Ectodermal cell (in vitro differentiated cells): Measurements from ENCODE around the gene UBE4A.

Source experiments
- H3K27ac ChIP-seq: 2 replicates; pipeline ENCODE4 v1.7.0; 2013; ENCODE audit warnings: mild to moderate bottlenecking, low read depth, low read length; ENCODE audit not compliant: insufficient read depth, poor library complexity, severe bottlenecking
- H3K27me3 ChIP-seq: 2 replicates; pipeline ENCODE4 v1.7.0; 2013; ENCODE audit warnings: mild to moderate bottlenecking, low read length; ENCODE audit not compliant: insufficient read depth, control insufficient read depth, poor library complexity, severe bottlenecking
- H3K36me3 ChIP-seq: one replicate; pipeline ENCODE4 v1.7.0; 2013; ENCODE audit warnings: low read length; ENCODE audit not compliant: control insufficient read depth, insufficient read depth
- H3K4me1 ChIP-seq: one replicate; pipeline ENCODE4 v1.7.0; 2013; ENCODE audit warnings: low read length; ENCODE audit not compliant: control insufficient read depth, insufficient read depth
- H3K4me3 ChIP-seq: 2 replicates; pipeline ENCODE4 v1.7.0; 2013; ENCODE audit warnings: low read depth, low read length, control low read depth; ENCODE audit not compliant: insufficient read depth
- H3K9me3 ChIP-seq: 2 replicates; pipeline ENCODE4 v1.7.0; 2013; ENCODE audit warnings: mild to moderate bottlenecking, low read length, moderate library complexity; ENCODE audit not compliant: control insufficient read depth
- WGBS, 2 experiments: methylation state at CpG; one replicate each; pipeline ENCODE4 v1.1.7; 2013; ENCODE audit warnings: missing lambda C conversion rate in 2 of 2; 5-methylcytosine and 5-hydroxymethylcytosine counted together

UBE4A gene

DNA sequence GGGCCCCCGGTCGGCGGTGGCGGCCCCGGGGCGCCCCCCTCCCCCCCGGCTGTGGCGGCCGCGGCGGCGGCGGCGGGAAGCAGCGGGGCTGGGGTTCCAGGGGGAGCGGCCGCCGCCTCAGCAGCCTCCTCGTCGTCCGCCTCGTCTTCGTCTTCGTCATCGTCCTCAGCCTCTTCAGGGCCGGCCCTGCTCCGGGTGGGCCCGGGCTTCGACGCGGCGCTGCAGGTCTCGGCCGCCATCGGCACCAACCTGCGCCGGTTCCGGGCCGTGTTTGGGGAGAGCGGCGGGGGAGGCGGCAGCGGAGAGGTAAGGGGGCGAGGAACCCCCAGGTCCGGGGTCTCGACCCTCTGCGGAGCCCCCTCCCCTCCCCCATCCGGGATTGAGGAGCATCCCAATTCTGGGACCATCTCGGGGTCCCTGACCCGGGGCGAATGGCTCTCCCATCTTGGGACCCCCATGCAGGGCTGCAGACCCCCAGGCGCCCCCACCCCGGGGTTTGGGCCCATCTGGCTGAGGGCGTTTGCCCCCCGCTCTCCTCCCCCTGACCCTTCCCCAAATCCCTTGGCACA lies 77.3 kb downstream of the UBE4A start:
- Histone ChIP-seq H3K27ac (peak overlapping the region; percentile 96), H3K4me1 (peaks cover 29% of the 10 kb centered on the region), H3K27me3 (peaks cover 6% of the 10 kb centered on the region), H3K4me3 (peak overlapping the region; percentile 73), H3K9me3 (no peaks in the 10 kb centered on the region), H3K36me3 (no peaks in the 10 kb centered on the region)
- WGBS, 2 experiments, result 0% methylated on average over 55 of the region's 55 CpGs

DNA sequence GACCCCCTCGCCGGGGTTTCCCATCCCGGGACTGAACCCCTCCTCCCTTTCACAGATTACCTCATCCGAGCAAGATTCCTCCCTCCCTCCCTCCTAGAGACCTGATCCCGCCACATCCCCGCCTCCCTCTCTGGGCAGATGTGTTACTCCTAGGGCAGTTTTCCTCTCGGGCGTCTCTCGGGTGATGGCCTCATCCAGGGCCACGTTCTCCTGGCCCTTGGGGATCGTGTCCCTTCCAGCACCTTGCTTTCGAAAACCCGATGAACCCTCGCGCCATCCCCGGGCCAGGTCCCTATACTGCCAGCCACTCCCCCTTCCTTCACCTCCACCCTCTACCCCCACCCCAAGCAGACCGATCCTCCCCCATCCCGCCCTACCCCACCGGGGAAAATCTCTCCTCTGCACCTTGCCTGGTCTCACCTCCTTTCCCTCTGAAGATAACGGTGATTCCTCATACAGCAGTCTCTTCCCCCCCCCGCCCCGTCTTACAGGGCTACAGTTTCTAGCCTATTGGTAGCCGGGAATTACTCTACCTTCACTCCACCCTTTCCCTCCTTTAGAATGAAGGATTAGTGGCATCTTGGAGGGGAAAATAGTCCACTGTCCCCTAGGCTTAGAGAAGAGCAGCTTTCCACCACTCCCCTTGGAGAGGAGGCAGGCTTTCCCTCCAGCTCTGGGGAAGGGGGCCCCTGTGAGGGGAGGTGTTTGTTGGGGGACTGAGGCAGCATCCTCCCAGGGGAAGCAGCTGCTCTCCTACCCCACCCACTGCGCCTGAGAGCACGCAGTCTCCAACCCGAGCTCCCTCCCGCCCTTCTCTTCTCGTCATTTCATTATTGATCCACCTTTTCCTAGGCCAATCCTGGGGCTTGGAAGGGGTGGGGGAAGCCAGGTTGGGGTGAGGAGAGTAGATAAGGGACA lies 78.1 kb downstream of the UBE4A start:
- Histone ChIP-seq H3K27ac (peak overlapping the region; percentile 65), H3K9me3 (no peaks in the 10 kb centered on the region), H3K4me3 (peak overlapping the region; percentile 73), H3K36me3 (no peaks in the 10 kb centered on the region), H3K27me3 (peaks cover 6% of the 10 kb centered on the region), H3K4me1 (peaks cover 32% of the 10 kb centered on the region)
- 0% methylated on average over 24 to 28 of the region's 28 CpGs for WGBS, 2 experiments

DNA sequence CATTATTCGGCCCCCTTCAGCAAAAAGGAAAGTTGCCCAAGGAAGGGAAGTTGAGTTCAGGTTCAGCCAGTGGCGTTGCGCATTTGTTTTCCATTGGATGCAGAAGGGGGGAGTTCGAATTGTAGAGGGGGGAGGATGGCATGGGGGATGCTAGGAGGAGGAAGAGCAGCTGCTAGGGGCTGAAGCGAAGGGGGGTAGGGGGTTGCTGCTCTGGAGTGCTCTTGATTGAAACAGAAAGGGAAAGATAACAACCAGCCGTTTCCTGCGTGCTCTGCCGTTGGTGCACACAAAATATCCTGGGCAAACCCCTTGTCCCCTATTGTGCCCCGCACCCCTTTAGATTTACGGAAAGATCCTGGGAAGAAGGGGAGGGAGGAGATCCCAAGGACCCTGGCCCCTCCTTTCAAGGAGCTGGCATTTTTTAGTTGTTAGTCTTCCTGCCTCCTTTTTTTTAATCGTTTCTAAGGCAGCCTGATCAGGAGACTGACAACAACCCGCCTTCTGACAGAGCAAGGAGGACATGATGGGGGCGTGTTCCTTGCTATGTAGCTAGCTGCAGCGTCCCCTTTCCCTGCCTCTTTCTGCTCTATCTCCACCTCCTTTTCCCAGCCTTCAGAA lies 79.0 kb downstream of the UBE4A start:
- Histone ChIP-seq H3K9me3 (no peaks in the 10 kb centered on the region), H3K36me3 (no peaks in the 10 kb centered on the region), H3K27me3 (peaks cover 6% of the 10 kb centered on the region), H3K4me1 (peaks cover 32% of the 10 kb centered on the region), H3K4me3 (peak overlapping the region; percentile 73), H3K27ac (no peak overlapping the region)
- 4 to 7% methylated on average over 14 of the region's 14 CpGs for WGBS, 2 experiments

DNA sequence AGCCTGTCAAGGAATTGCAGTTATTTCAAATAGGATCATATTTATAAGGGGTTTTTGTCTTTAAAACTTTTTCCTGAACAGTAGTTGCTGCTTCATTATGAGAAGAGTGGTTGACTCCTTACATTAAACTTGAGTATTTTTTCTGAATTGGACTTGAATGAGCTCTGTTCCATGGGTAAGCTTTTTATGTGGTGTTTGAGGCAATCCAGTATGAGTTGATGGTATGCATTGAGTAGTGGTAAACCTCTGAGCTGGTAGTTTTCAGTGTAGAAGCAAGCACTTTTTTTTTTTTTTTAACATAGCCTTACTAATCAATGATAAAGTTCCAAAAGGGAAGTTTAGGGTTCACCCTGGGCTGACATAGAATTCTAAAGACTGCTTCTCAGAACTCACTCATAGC lies 80.2 kb downstream of the UBE4A start:
- H3K4me3 ChIP-seq, result no peak overlapping the region
- H3K4me1 ChIP-seq, result peaks cover 23% of the 10 kb centered on the region
- H3K9me3 ChIP-seq, result no peaks in the 10 kb centered on the region
- no peak overlapping the region for H3K27ac ChIP-seq
- no peaks in the 10 kb centered on the region for H3K27me3 ChIP-seq
- H3K36me3 ChIP-seq, result no peaks in the 10 kb centered on the region

DNA sequence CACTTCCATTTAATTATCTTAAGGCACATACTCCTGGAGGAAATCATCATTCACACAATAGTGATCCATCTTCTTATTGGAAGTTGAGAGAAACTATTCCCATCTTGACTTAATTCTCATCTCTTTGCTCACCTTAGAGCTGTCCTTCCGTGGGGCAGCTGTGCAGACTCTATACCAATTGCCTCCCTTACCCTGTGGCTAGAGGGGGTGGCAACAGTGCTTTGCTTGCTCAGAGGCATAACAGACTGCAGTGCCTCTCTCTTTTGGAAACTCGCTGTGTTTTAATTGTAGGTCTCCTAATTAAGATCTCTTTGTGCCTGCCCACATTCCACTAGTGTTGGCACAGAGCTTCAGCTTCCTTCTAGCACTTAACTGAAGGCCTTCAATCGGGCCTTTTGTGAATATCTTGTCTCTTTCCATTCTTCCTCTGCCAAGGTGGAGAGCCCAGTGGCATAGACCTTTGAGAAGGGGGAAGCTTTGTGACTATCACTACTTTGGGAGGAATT lies 82.4 kb downstream of the UBE4A start:
- H3K27me3 ChIP-seq, result no peaks in the 10 kb centered on the region
- H3K36me3 ChIP-seq, result no peaks in the 10 kb centered on the region
- peaks cover 23% of the 10 kb centered on the region for H3K4me1 ChIP-seq
- H3K4me3 ChIP-seq, result no peak overlapping the region
- WGBS, 2 experiments, result 51 to 76% methylated on average over 3 of the region's 3 CpGs
- no peaks in the 10 kb centered on the region for H3K9me3 ChIP-seq
- H3K27ac ChIP-seq, result no peak overlapping the region

DNA sequence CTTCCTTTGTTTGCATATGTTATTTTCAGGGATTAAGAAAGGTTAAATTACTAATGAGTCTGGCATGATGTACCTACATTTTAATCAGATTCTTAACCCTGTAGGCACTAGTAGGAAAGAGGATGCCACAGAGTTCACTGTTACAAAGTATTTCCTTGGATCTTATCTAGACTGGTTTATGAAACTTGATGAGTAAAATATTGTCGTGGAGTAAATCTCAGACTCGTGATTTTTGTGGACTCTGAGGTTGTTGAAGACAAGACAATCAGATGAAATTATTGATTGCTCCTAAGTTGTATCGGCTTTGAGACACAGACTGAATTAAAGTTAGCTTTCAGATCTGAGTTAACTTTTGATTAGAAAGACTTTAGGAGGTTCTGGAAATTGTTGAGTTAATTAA lies 82.9 kb downstream of the UBE4A start:
- H3K27me3 ChIP-seq, result no peaks in the 10 kb centered on the region
- H3K36me3 ChIP-seq, result no peaks in the 10 kb centered on the region
- no peaks in the 10 kb centered on the region for H3K9me3 ChIP-seq
- no peak overlapping the region for H3K4me3 ChIP-seq
- H3K4me1 ChIP-seq, result peaks cover 23% of the 10 kb centered on the region
- WGBS, 2 experiments, result 96% methylated on average over 3 of the region's 3 CpGs
- no peak overlapping the region for H3K27ac ChIP-seq

DNA sequence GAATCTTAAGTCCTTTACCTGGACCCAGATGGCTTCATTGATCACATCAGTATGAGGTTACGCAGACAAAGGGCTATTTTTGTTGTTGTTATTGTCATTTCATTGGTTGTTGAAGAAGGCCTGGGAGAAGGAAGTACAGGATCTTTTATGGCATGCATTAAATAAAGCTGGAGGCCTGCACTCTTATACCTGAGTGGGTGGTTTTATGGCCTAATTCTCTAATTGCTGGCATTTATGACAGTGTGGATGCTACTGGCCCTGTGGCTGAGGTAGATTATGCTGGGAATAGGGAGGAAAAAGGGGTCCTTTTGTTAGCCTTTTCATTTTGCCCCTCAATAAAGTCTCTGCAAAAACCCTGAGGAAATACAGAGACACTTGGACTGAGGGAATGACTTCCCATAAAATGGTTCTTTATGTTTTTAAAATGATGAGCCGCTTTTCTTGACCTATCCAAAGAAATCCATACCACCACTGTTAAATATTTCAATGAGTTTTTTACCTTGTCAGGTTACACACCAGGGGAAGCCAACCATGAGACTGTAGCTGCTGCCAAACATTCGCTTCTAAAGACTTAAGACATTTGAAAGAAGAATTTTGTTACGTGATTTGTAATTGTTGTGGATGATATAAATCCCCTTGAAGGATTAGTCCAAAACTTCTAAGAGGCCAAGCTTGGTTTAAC lies 83.6 kb downstream of the UBE4A start:
- no peaks in the 10 kb centered on the region for H3K36me3 ChIP-seq
- 82 to 94% methylated on average over 4 of the region's 4 CpGs for WGBS, 2 experiments
- no peaks in the 10 kb centered on the region for H3K9me3 ChIP-seq
- no peak overlapping the region for H3K4me3 ChIP-seq
- H3K27me3 ChIP-seq, result no peaks in the 10 kb centered on the region
- no peak overlapping the region for H3K27ac ChIP-seq
- peaks cover 23% of the 10 kb centered on the region for H3K4me1 ChIP-seq

DNA sequence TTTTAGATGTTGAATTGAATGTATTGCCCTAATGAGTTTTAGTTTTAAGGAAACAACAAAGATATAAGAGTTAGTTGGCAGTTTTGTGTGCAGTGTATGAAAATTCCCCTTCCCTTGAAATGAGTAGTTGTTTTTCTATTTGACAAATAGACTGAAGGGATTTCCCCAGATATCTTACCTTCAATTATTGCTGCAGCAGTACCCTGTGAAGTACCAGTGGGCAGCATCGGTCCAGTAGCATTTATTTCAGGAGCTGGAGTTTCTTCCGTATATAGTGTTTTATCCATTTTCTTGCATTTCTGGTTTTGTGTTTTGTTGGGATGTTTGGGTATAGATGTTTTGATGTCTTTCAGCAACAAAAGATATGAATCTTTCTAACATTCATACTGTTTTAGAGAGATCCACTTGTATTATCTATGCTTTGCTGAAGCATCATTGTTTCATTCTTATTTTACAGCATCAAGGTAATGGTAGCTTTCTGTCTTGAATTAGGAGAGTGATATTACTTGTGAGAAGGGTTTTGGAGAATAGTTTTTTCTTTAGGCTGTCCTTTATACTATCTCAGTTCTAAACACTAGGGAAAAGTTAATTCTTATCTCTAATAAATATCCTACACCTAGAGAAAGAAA lies 84.3 kb downstream of the UBE4A start:
- WGBS, 2 experiments, result 97 to 100% methylated on average over 2 of the region's 2 CpGs
- Histone ChIP-seq H3K27ac (no peak overlapping the region), H3K27me3 (no peaks in the 10 kb centered on the region), H3K4me3 (no peak overlapping the region), H3K9me3 (no peaks in the 10 kb centered on the region), H3K4me1 (peaks cover 23% of the 10 kb centered on the region), H3K36me3 (no peaks in the 10 kb centered on the region)

DNA sequence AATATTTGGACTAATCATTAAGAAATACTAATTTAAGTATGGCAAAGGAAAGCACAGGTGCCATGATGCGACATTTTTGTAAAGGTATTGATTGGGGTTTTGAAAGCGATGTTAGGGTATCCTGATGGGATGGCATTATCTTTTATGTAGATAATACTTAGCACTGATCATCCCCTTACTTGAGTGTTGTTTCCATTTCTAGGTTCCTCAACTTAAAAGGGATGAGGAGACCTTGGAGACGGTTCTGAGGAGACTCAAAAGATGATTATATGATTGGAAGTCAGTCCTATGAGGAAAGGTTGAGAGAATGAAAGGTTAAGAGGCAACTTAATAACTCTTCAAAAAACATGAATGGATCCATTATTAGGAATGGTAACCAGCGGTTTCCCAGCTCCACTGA lies 88.0 kb downstream of the UBE4A start:
- Histone ChIP-seq H3K27ac (no peak overlapping the region), H3K27me3 (no peaks in the 10 kb centered on the region), H3K36me3 (no peaks in the 10 kb centered on the region), H3K4me3 (no peak overlapping the region), H3K9me3 (no peaks in the 10 kb centered on the region), H3K4me1 (no peaks in the 10 kb centered on the region)
- 89 to 99% methylated on average over 4 of the region's 4 CpGs for WGBS, 2 experiments
